H1 (cell line): Measurements from ENCODE around the gene CEP44. TPM values are rescaled to one million over a fixed set of nuclear protein-coding genes. Genes with fewer than 3 reads are reported as not detected.

ENCODE experiments used
- CTCF ChIA-PET: fragments of 300-600 bp; sonication (Branson Sonifier 250); formaldehyde crosslinking; loops from one replicate; lab custom pipeline; 2021; ENCODE audit not compliant: partially characterized antibody; lab: Charles Lee
- POLR2A ChIA-PET: fragments of 300-600 bp; sonication (Branson Sonifier 250); formaldehyde crosslinking; loops from one replicate; lab custom pipeline; 2021; ENCODE audit warnings: inconsistent platforms; ENCODE audit not compliant: partially characterized antibody; lab: Charles Lee
- DNase-seq, 2 experiments: peaks; one replicate each; pipeline versions ENCODE4 v3.0.0 to v3.0.0-alpha.2; 2010 to 2022; ENCODE audit warnings: low spot score in 2 of 2, low read depth in 1 of 2, mixed read lengths in 1 of 2
- FAIRE-seq: peaks from 2 replicates; lab custom pipeline; 2011; peaks lifted over from hg19 to GRCh38; lab: Jason Lieb, UNC
- H2AFZ ChIP-seq: 2 replicates; pipeline ENCODE4 v1.8.1; 2012; ENCODE audit warnings: low read length, inconsistent platforms
- H2AK5ac ChIP-seq: 2 replicates; pipeline ENCODE4 v1.6.1; 2013; ENCODE audit warnings: low read depth, low read length
- H2BK120ac ChIP-seq: replicated peaks from 2 replicates; pipeline ENCODE3; 2013; ENCODE audit warnings: low read depth, low read length, inconsistent platforms
- H2BK12ac ChIP-seq: 2 replicates; pipeline ENCODE4 v1.6.1; 2013; ENCODE audit warnings: low read depth, low read length
- H2BK15ac ChIP-seq: 2 replicates; pipeline ENCODE4 v1.6.1; 2013; ENCODE audit warnings: low read length
- H2BK20ac ChIP-seq: 2 replicates; pipeline ENCODE4 v1.6.1; 2013; ENCODE audit warnings: low read length
- H2BK5ac ChIP-seq: 2 replicates; pipeline ENCODE4 v1.6.1; 2013; ENCODE audit warnings: low read depth, low read length
- H3K14ac ChIP-seq: 2 replicates; pipeline ENCODE4 v1.6.1; 2013; ENCODE audit warnings: inconsistent platforms; ENCODE audit not compliant: insufficient read length
- H3K18ac ChIP-seq: 2 replicates; pipeline ENCODE4 v1.6.1; 2013; ENCODE audit warnings: low read length; ENCODE audit errors: extremely low read depth
- H3K23ac ChIP-seq: 2 replicates; pipeline ENCODE4 v1.6.1; 2013; ENCODE audit warnings: inconsistent platforms; ENCODE audit not compliant: insufficient read length
- H3K23me2 ChIP-seq: 2 replicates; pipeline ENCODE4 v1.6.1; 2013; ENCODE audit warnings: low read depth, low read length
- H3K27ac ChIP-seq: 2 replicates; pipeline ENCODE4 v1.6.1; 2011; ENCODE audit warnings: low read depth, low read length, inconsistent platforms
- H3K27me3 ChIP-seq, 4 experiments: replicated peaks in 1 of 4; 1 replicate in 1 of 4; 2 replicates in 3 of 4; pipeline versions ENCODE4 v1.6.1 to v1.8.1; 2011 to 2013; ENCODE audit warnings: low read length in 3 of 4, mild to moderate bottlenecking in 3 of 4, inconsistent platforms in 2 of 4, mixed read lengths in 2 of 4, moderate library complexity in 1 of 4; ENCODE audit not compliant: control insufficient read depth in 3 of 4, insufficient read depth in 3 of 4; ENCODE audit errors: extremely low read depth in 1 of 4
- H3K36me3 ChIP-seq, 4 experiments: 2 replicates each; pipeline versions ENCODE4 v1.6.1 to v1.8.1; 2011 to 2013; ENCODE audit warnings: mild to moderate bottlenecking in 4 of 4, low read length in 3 of 4, moderate library complexity in 2 of 4, control low read depth in 1 of 4, inconsistent platforms in 1 of 4; ENCODE audit not compliant: insufficient read depth in 4 of 4, control insufficient read depth in 2 of 4
- H3K4ac ChIP-seq: replicated peaks from 2 replicates; pipeline ENCODE3; 2013; ENCODE audit warnings: low read length, low read depth, mixed read lengths, inconsistent platforms; ENCODE audit not compliant: insufficient read length
- H3K4me1 ChIP-seq, 4 experiments: replicated peaks in 1 of 4; 1 replicate in 1 of 4; 2 replicates in 3 of 4; pipeline versions ENCODE4 v1.6.1 to v1.8.1; 2011 to 2013; ENCODE audit warnings: low read length in 3 of 4, inconsistent platforms in 2 of 4, mixed read lengths in 1 of 4; ENCODE audit not compliant: insufficient read depth in 4 of 4, control insufficient read depth in 3 of 4
- H3K4me2 ChIP-seq, 2 experiments: 2 replicates each; pipeline versions ENCODE4 v1.6.1 to v1.8.1; 2011 to 2013; ENCODE audit warnings: low read depth in 2 of 2, low read length in 2 of 2, control low read depth in 1 of 2, inconsistent platforms in 1 of 2, mild to moderate bottlenecking in 1 of 2; ENCODE audit not compliant: insufficient read depth in 1 of 2
- H3K4me3 ChIP-seq, 4 experiments: fragments of 200-600, 300-600 bp in 1 of 4; sonication (generic), shearing (Covaris generic), sonication (Bioruptor Twin) in 1 of 4; 2 replicates each; pipeline versions ENCODE4 v1.5.1 to v1.8.1; 2011 to 2016; ENCODE audit warnings: low read length in 4 of 4, low read depth in 3 of 4, control low read depth in 2 of 4, inconsistent platforms in 2 of 4, mild to moderate bottlenecking in 2 of 4, mixed read lengths in 1 of 4, moderate library complexity in 1 of 4; ENCODE audit not compliant: insufficient read depth in 2 of 4; ENCODE audit errors: extremely low read depth in 1 of 4
- H3K56ac ChIP-seq: replicated peaks from 2 replicates; pipeline ENCODE3; 2013; ENCODE audit warnings: low read depth, mild to moderate bottlenecking, mixed read lengths, low read length, inconsistent platforms; ENCODE audit not compliant: insufficient read length
- H3K79me1 ChIP-seq: 2 replicates; pipeline ENCODE4 v1.6.1; 2013; ENCODE audit warnings: low read depth, low read length, control low read depth
- H3K79me2 ChIP-seq, 2 experiments: 2 replicates each; pipeline versions ENCODE4 v1.6.1 to v1.8.1; 2012 to 2013; ENCODE audit warnings: low read length in 2 of 2, mild to moderate bottlenecking in 2 of 2, inconsistent platforms in 1 of 2; ENCODE audit not compliant: insufficient read depth in 2 of 2, control insufficient read depth in 1 of 2
- H3K9ac ChIP-seq, 4 experiments: replicated peaks in 1 of 4; 1 replicate in 1 of 4; 2 replicates in 3 of 4; pipeline versions ENCODE4 v1.6.1 to v1.8.1; 2011 to 2013; ENCODE audit warnings: low read depth in 3 of 4, low read length in 3 of 4, control low read depth in 2 of 4, mild to moderate bottlenecking in 2 of 4, moderate library complexity in 2 of 4, inconsistent platforms in 1 of 4; ENCODE audit errors: extremely low read depth in 1 of 4
- H3K9me3 ChIP-seq, 2 experiments: 2 replicates each; pipeline versions ENCODE4 v1.6.1 to v1.8.1; 2012 to 2013; ENCODE audit warnings: mild to moderate bottlenecking in 2 of 2, moderate library complexity in 2 of 2, control low read depth in 1 of 2, inconsistent platforms in 1 of 2, low read depth in 1 of 2, low read length in 1 of 2, mixed read lengths in 1 of 2; ENCODE audit not compliant: insufficient read depth in 2 of 2
- H4K20me1 ChIP-seq, 2 experiments: replicated peaks in 1 of 2; 2 replicates each; pipeline versions ENCODE3 to v1.8.1; 2011 to 2013; ENCODE audit warnings: inconsistent platforms in 2 of 2, low read length in 2 of 2, mild to moderate bottlenecking in 1 of 2; ENCODE audit not compliant: insufficient read depth in 2 of 2, control insufficient read depth in 1 of 2
- H4K5ac ChIP-seq: 2 replicates; pipeline ENCODE4 v1.6.1; 2013; ENCODE audit warnings: low read length, low read depth, mixed read lengths, inconsistent platforms; ENCODE audit not compliant: insufficient read length
- H4K8ac ChIP-seq: 2 replicates; pipeline ENCODE4 v1.8.0; 2013; ENCODE audit warnings: mild to moderate bottlenecking, moderate library complexity, low read length, inconsistent platforms; ENCODE audit not compliant: insufficient read depth; ENCODE audit errors: extremely low read depth
- H4K91ac ChIP-seq: replicated peaks from 2 replicates; pipeline ENCODE3; 2013; ENCODE audit warnings: low read length, mixed read lengths, inconsistent platforms; ENCODE audit not compliant: insufficient read length
- KDM4A ChIP-seq: IDR thresholded peaks from one replicate; pipeline ENCODE4 v1.7.1; 2012; ENCODE audit warnings: low read depth, mild to moderate bottlenecking, moderate library complexity, low read length, inconsistent platforms; ENCODE audit not compliant: severe bottlenecking
- MAFK ChIP-seq: IDR thresholded peaks from 2 replicates; pipeline ENCODE4 v1.6.1; 2012; ENCODE audit warnings: low read depth, mild to moderate bottlenecking, improper control_type of control experiment, low read length
- RNF2 ChIP-seq: fragments of 200-900, 300-1000 bp; sonication (generic); IDR thresholded peaks from 2 replicates; pipeline ENCODE4 v1.7.1; 2016; ENCODE audit warnings: borderline replicate concordance, low read depth, mild to moderate bottlenecking, antibody characterized with exemption, low read length; ENCODE audit not compliant: poor library complexity, severe bottlenecking; ENCODE audit errors: missing control alignments
- SRF ChIP-seq: IDR thresholded peaks from 2 replicates; pipeline ENCODE4 v1.6.1; 2011; ENCODE audit warnings: mild to moderate bottlenecking, low read depth, low read length, moderate library complexity
- TBP ChIP-seq: IDR thresholded peaks from 2 replicates; pipeline ENCODE4 v1.6.1; 2011; ENCODE audit warnings: low read depth, low read length, improper control_type of control experiment
- WGBS, 2 experiments: shearing (Covaris generic) in 1 of 2; methylation state at CpG; one replicate each; pipeline versions ENCODE4 v1.1.6 to v1.1.7; 2013 to 2015; ENCODE audit warnings: low lambda C conversion rate in 2 of 2, mixed read lengths in 2 of 2, inconsistent platforms in 1 of 2, low coverage in 1 of 2, missing lambda C conversion rate in 1 of 2; ENCODE audit not compliant: insufficient replicate concordance in 2 of 2, insufficient coverage in 1 of 2, insufficient read length in 1 of 2; ENCODE audit errors: extremely low coverage in 1 of 2, missing lambda C conversion rate in 1 of 2; 5-methylcytosine and 5-hydroxymethylcytosine counted together
- polyA plus RNA-seq, 7 experiments: library from polyadenylated mRNA; depleted of rRNA in 3 of 7; stranded (reverse) in 5 of 7; unstranded in 2 of 7; fragments of >200 nt in 5 of 7; fragments of 200-250 nt in 2 of 7; gene quantifications; 1 replicate in 5 of 7; 2 replicates in 1 of 7; 4 replicates in 1 of 7; pipeline versions ENCODE4 v1.2.1 to v1.2.3, GENCODE V29; 2011 to 2013; ENCODE audit warnings: missing spikeins in 2 of 7, mixed read lengths in 2 of 7
- total RNA-seq: library from RNA; stranded (reverse); fragmentation: NEBNext Ultra II Directional; extraction: Animal tissue kit (Norgen Biotek cat#: 25700); gene quantifications from 2 replicates; pipeline ENCODE4 v1.2.1, GENCODE V29; 2021

The CEP44 gene
- total and polyA plus RNA-seq, 2 of the 8 experiments (the other 6 are each of a cell fraction or from before 2014, with no cell fraction given): 3.4 to 17.1 TPM

DNA sequence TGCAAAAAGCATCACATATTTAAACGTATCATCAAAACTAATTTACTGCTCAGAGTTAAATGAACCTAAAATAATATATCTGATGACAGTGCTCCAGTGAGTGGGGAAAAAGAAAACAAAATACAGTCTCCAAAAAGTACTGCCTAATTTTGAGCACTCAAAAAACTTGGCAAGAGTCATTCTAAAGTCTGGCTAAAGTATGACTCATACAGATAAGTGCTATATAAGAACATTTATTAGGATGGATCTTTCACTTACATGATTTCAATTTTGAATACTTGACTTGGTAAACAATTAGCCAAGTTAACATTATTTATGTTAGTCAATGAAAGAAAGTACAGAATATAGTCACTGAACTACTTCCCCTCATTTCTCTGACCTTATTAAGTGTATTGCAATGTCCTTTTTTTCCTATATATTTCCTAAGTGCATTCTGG is 27.4 kb upstream of the CEP44 start:
- Histone ChIP-seq H3K23ac (no peak overlapping the region), H4K91ac (no peak overlapping the region), H3K4me2 (no peak overlapping the region), H4K5ac (no peak overlapping the region), H3K36me3 (no peaks in the 10 kb centered on the region), H3K9ac (no peak overlapping the region), H2BK20ac (no peak overlapping the region), H2BK15ac (no peak overlapping the region), H4K8ac (no peak overlapping the region), H2AFZ (no peak overlapping the region), H3K23me2 (no peaks in the 10 kb centered on the region), H3K18ac (no peak overlapping the region), H3K79me1 (no peaks in the 10 kb centered on the region), H3K79me2 (no peaks in the 10 kb centered on the region), H3K27me3 (no peaks in the 10 kb centered on the region), H4K20me1 (no peaks in the 10 kb centered on the region), H3K14ac (no peak overlapping the region), H3K9me3 (no peaks in the 10 kb centered on the region), H3K56ac (no peak overlapping the region), H3K4ac (no peak overlapping the region), H3K4me3 (no peak overlapping the region), H2AK5ac (no peak overlapping the region), H2BK120ac (no peak overlapping the region), H2BK12ac (no peak overlapping the region), H3K27ac (no peak overlapping the region), H3K4me1 (no peaks in the 10 kb centered on the region), H2BK5ac (no peak overlapping the region)
- ChIA-PET POLR2A (no interaction called here), CTCF (no interaction called here)
- no peak for DNase-seq
- no peak for FAIRE-seq
- 92% methylated on average over 1 of the region's 1 CpG; no CpG with 5 or more reads in 1 of the 2 experiments for WGBS, 2 experiments
- TF ChIP-seq TBP (no peak), RNF2 (no peak), SRF (no peak), MAFK (no peak), KDM4A (no peak)
